PFSK-1 (cell line): ENCODE data around the gene FAM53B.

Experiments
- FOXP2 ChIP-seq: optimal IDR thresholded peaks from 2 replicates; pipeline ENCODE3; 2011; ENCODE audit warnings: borderline replicate concordance, control low read depth, inconsistent platforms; ENCODE audit not compliant: insufficient read depth; ENCODE audit errors: extremely low read length, extremely low read depth
- POLR2AphosphoS5 ChIP-seq: IDR thresholded peaks from 2 replicates; pipeline ENCODE4 v1.6.1; 2012; ENCODE audit warnings: low read depth, mild to moderate bottlenecking, control low read depth, low read length, moderate library complexity
- REST ChIP-seq, 2 experiments: IDR thresholded peaks; 2 replicates each; pipeline versions ENCODE4 v1.6.1 to v1.8.0; 2011 to 2012; ENCODE audit warnings: low read depth in 2 of 2, low read length in 2 of 2, control low read depth in 1 of 2, inconsistent platforms in 1 of 2, mild to moderate bottlenecking in 1 of 2, moderate library complexity in 1 of 2; ENCODE audit not compliant: insufficient read depth in 1 of 2
- SIN3A ChIP-seq: IDR thresholded peaks from 2 replicates; pipeline ENCODE4 v1.6.1; 2012; ENCODE audit warnings: mild to moderate bottlenecking, low read length, moderate library complexity, borderline replicate concordance; ENCODE audit not compliant: insufficient read depth
- TAF1 ChIP-seq: IDR thresholded peaks from 2 replicates; pipeline ENCODE4 v1.6.1; 2012; ENCODE audit warnings: low read length, control low read depth, borderline replicate concordance; ENCODE audit not compliant: insufficient read depth

FAM53B gene

DNA sequence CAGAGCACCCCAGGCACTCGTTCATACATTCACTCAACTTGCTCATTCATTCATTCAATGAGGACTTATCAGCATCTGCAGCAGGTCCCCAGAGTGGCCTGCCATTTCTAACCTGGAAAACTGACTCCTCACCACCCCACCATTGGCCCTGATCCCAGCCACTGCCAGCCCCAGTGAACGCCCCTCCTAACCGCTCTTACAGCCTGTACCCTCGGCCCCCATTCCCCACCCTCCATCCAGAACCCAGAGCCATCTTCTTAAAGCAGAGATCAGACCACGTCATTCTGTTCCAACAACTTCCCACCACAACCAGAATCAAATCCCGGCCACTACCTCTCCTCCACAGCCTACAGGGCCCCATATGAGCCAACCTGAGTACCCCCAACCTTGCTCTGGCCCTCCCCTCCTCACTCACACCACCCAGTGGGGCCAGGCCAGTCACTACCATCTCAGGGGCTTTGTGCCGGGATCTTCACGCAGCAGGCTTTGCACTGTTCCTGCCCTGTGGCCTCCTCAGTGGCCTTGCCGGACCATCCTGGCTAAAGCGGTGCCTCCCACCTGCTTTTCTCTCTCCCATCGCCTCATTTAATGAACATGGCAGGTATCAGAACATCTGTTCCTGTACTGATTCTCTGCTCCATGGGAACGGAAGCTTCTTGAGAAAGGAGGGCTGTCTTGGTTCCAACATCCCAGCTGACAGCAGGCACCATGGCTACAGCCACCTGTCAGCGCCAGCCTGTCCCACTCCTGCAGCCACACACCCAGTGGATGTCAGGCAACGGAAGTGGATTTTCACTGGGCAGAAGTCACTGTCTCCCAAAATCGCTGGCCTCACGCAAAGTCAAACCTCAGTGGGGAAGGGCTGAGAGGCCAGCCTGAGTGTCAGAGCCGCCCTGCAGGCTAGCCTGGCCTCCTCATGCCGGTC, 45.4 kb downstream of the FAM53B start:
- TF ChIP-seq POLR2AphosphoS5 (no peak), TAF1 (no peak), FOXP2 (no peak), SIN3A (no peak), REST (IDR thresholded peaks at IDR 0.05; ENCODE audit: insufficient read depth in 1 of 2, low read depth in 2 of 2, low read length in 2 of 2) (no peak)

DNA sequence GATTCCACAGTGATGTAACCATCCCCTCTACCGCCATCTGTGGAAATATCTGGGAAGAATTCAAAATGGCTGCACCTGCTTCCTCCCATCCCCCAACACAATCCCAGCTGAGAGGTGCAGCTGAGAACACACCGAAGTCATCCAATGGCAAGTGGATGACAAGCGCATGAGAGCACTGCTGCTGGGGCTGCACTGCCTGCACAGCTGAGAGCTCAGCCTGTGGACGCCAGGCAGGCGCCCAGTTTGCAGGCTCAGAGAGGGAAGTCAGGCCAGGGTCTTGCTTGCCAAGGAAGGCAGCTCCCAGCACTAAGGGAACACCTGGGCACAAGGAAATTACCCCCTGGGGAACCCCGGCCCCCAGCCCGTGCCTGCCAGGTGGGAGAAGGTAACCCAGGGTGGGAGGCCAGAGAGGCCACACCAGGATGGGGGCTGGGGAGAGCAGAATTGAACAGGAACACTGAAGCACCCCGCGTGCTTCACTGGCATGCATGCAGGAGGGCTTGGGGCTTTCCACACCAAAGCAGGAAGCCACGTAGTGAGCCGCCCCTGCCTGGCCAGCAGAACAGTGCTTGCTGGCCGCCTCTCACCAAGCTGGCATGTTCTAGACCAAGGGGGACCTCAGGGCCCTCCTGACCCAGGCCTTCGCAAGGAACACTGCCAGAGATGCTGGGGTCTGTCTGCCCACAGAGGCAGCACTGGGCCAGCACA, 46.2 kb downstream of the FAM53B start:
- TF ChIP-seq FOXP2 (no peak), SIN3A (no peak), POLR2AphosphoS5 (no peak), TAF1 (no peak), REST (IDR thresholded peaks at IDR 0.05; ENCODE audit: insufficient read depth in 1 of 2, low read depth in 2 of 2, low read length in 2 of 2) (no peak)

GRCh38 chr10:124697443-124697836, 46.7 kb downstream of the FAM53B start:
- TF ChIP-seq SIN3A (no peak), REST (IDR thresholded peaks at IDR 0.05; ENCODE audit: insufficient read depth in 1 of 2, low read depth in 2 of 2, low read length in 2 of 2) (no peak), TAF1 (no peak), POLR2AphosphoS5 (no peak), FOXP2 (no peak)

- TF ChIP-seq FOXP2 (no peak), POLR2AphosphoS5 (no peak), TAF1 (no peak), SIN3A (no peak), REST (IDR thresholded peaks at IDR 0.05; ENCODE audit: insufficient read depth in 1 of 2, low read depth in 2 of 2, low read length in 2 of 2) (no peak)
Measured at GRCh38 chr10:124696446-124697392, 47.5 kb downstream of the FAM53B start.
